H9 (cell line): ENCODE measurements around the gene MLKL. TPM values are rescaled to one million over a fixed set of nuclear protein-coding genes. Genes with fewer than 3 reads are reported as not detected.

Source experiments
- DNase-seq: peaks from one replicate; pipeline ENCODE4 v3.0.0-alpha.2; 2017
- H2AFZ ChIP-seq: one replicate; pipeline ENCODE4 v1.6.1; 2013; ENCODE audit warnings: mild to moderate bottlenecking, low read length, control low read depth, moderate library complexity
- H2AK5ac ChIP-seq: 2 replicates; pipeline ENCODE4 v1.6.1; 2013; ENCODE audit warnings: low read length, control low read depth, mixed read lengths; ENCODE audit not compliant: insufficient read length
- H2BK120ac ChIP-seq: one replicate; pipeline ENCODE4 v1.6.1; 2013; ENCODE audit warnings: low read depth, mild to moderate bottlenecking, low read length, control low read depth, inconsistent platforms; ENCODE audit not compliant: poor library complexity, severe bottlenecking
- H2BK12ac ChIP-seq: 2 replicates; pipeline ENCODE4 v1.6.1; 2013; ENCODE audit warnings: low read length, control low read depth, mixed read lengths, low read depth; ENCODE audit not compliant: insufficient read length
- H2BK15ac ChIP-seq: 2 replicates; pipeline ENCODE4 v1.6.1; 2013; ENCODE audit warnings: low read depth, low read length, control low read depth
- H2BK20ac ChIP-seq: one replicate; pipeline ENCODE4 v1.6.1; 2013; ENCODE audit warnings: low read depth, mild to moderate bottlenecking, low read length, control low read depth, inconsistent platforms; ENCODE audit not compliant: poor library complexity, severe bottlenecking
- H2BK5ac ChIP-seq: 2 replicates; pipeline ENCODE4 v1.6.1; 2013; ENCODE audit warnings: low read length, control low read depth, mixed read lengths; ENCODE audit not compliant: insufficient read length
- H3K14ac ChIP-seq: 2 replicates; pipeline ENCODE4 v1.6.1; 2013; ENCODE audit warnings: low read length, control low read depth; ENCODE audit not compliant: insufficient read depth
- H3K18ac ChIP-seq: 2 replicates; pipeline ENCODE4 v1.6.1; 2013; ENCODE audit warnings: low read depth, mild to moderate bottlenecking, mixed read lengths, low read length, control low read depth; ENCODE audit not compliant: insufficient read length
- H3K23ac ChIP-seq: 2 replicates; pipeline ENCODE4 v1.6.1; 2013; ENCODE audit warnings: low read length, control low read depth, mixed read lengths, low read depth; ENCODE audit not compliant: insufficient read length
- H3K23me2 ChIP-seq: 2 replicates; pipeline ENCODE4 v1.6.1; 2013; ENCODE audit warnings: low read depth, mild to moderate bottlenecking, mixed read lengths, low read length, control low read depth; ENCODE audit not compliant: insufficient read length, poor library complexity, severe bottlenecking
- H3K27ac ChIP-seq: 2 replicates; pipeline ENCODE4 v1.5.1; 2013; ENCODE audit warnings: low read length, control low read depth, mixed read lengths, low read depth; ENCODE audit not compliant: insufficient read length
- H3K27me3 ChIP-seq: 2 replicates; pipeline ENCODE4 v1.6.1; 2013; ENCODE audit warnings: low read length, control low read depth, inconsistent platforms; ENCODE audit not compliant: insufficient read depth
- H3K4ac ChIP-seq: 2 replicates; pipeline ENCODE4 v1.6.1; 2013; ENCODE audit warnings: low read depth, mild to moderate bottlenecking, control low read depth, inconsistent platforms, low read length, moderate library complexity
- H3K4me1 ChIP-seq: 2 replicates; pipeline ENCODE4 v1.6.1; 2013; ENCODE audit warnings: low read length, control low read depth, inconsistent platforms; ENCODE audit not compliant: insufficient read depth
- H3K4me2 ChIP-seq: 2 replicates; pipeline ENCODE4 v1.6.1; 2013; ENCODE audit warnings: low read length, control low read depth, mixed read lengths; ENCODE audit not compliant: insufficient read length, insufficient read depth
- H3K56ac ChIP-seq: 2 replicates; pipeline ENCODE4 v1.6.1; 2013; ENCODE audit warnings: low read depth, mild to moderate bottlenecking, mixed read lengths, low read length, control low read depth; ENCODE audit not compliant: insufficient read length
- H3K79me1 ChIP-seq: 2 replicates; pipeline ENCODE4 v1.6.1; 2013; ENCODE audit warnings: low read depth, mild to moderate bottlenecking, moderate library complexity, low read length, control low read depth, inconsistent platforms; ENCODE audit not compliant: insufficient read depth, poor library complexity, severe bottlenecking
- H3K79me2 ChIP-seq: 2 replicates; pipeline ENCODE4 v1.6.1; 2013; ENCODE audit warnings: low read length, control low read depth, inconsistent platforms; ENCODE audit not compliant: insufficient read depth
- H3K9ac ChIP-seq: 2 replicates; pipeline ENCODE4 v1.6.1; 2013; ENCODE audit warnings: low read length, control low read depth, mixed read lengths; ENCODE audit not compliant: insufficient read length; ENCODE audit errors: extremely low read depth
- H3K9me3 ChIP-seq: one replicate; pipeline ENCODE4 v1.6.1; 2013; ENCODE audit warnings: low read depth, low read length, inconsistent platforms; ENCODE audit not compliant: control insufficient read depth
- H3T11ph ChIP-seq: one replicate; pipeline ENCODE4 v1.6.1; 2013; ENCODE audit warnings: mild to moderate bottlenecking, low read length, control low read depth, inconsistent platforms
- H4K20me1 ChIP-seq: one replicate; pipeline ENCODE4 v1.6.1; 2013; ENCODE audit not compliant: control insufficient read depth, insufficient read length, insufficient read depth
- H4K5ac ChIP-seq: 2 replicates; pipeline ENCODE4 v1.6.1; 2013; ENCODE audit warnings: low read depth, mild to moderate bottlenecking, mixed read lengths, low read length, control low read depth; ENCODE audit not compliant: insufficient read length
- H4K8ac ChIP-seq: replicated peaks from 2 replicates; pipeline ENCODE4 v1.6.1; 2013; ENCODE audit warnings: low read length, control low read depth, mixed read lengths, low read depth; ENCODE audit not compliant: insufficient read length
- H4K91ac ChIP-seq: 2 replicates; pipeline ENCODE4 v1.6.1; 2013; ENCODE audit warnings: low read depth, mild to moderate bottlenecking, moderate library complexity, mixed read lengths, low read length, control low read depth; ENCODE audit not compliant: insufficient read length
- H3K27ac Mint-ChIP-seq, 3 experiments: 2 replicates in 2 of 3; 3 replicates in 1 of 3; pipeline ENCODE4 v1.8.0; 2020 to 2021; ENCODE audit warnings: mixed read lengths in 3 of 3, mild to moderate bottlenecking in 1 of 3, moderate library complexity in 1 of 3
- H3K27me3 Mint-ChIP-seq: 2 replicates; pipeline ENCODE4 v1.8.0; 2021; ENCODE audit warnings: low read depth, mild to moderate bottlenecking, moderate library complexity, mixed read lengths
- H3K36me3 Mint-ChIP-seq, 3 experiments: 2 replicates in 2 of 3; 3 replicates in 1 of 3; pipeline ENCODE4 v1.8.0; 2020 to 2021; ENCODE audit warnings: low read depth in 3 of 3, mixed read lengths in 3 of 3; ENCODE audit not compliant: insufficient read depth in 1 of 3
- H3K4me1 Mint-ChIP-seq, 2 experiments: 2 replicates each; pipeline ENCODE4 v1.8.0; 2020; ENCODE audit warnings: mixed read lengths in 2 of 2
- H3K4me3 Mint-ChIP-seq, 2 experiments: 2 replicates in 1 of 2; 3 replicates in 1 of 2; pipeline ENCODE4 v1.8.0; 2020 to 2021; ENCODE audit warnings: mild to moderate bottlenecking in 2 of 2, mixed read lengths in 2 of 2, moderate library complexity in 1 of 2
- H3K9me3 Mint-ChIP-seq, 2 experiments: 2 replicates in 1 of 2; 3 replicates in 1 of 2; pipeline ENCODE4 v1.8.0; 2020; ENCODE audit warnings: mild to moderate bottlenecking in 2 of 2, mixed read lengths in 2 of 2, moderate library complexity in 1 of 2
- CTCF ChIP-seq: fragments of 200-600 bp; sonication (generic); conservative IDR thresholded peaks from 3 replicates; pipeline ENCODE4 v1.8.0; 2021; ENCODE audit warnings: antibody characterized with exemption, mild to moderate bottlenecking
- WGBS: extraction: QIAGEN DNeasy Blood & Tissue Kit; methylation state at CpG from one replicate; pipeline ENCODE4 v1.1.7; 2013; ENCODE audit warnings: missing lambda C conversion rate, low lambda C conversion rate, mixed read lengths; ENCODE audit not compliant: insufficient read length; ENCODE audit errors: extremely low coverage; 5-methylcytosine and 5-hydroxymethylcytosine counted together
- total RNA-seq: library from RNA; stranded (reverse); gene quantifications from 2 replicates; pipeline ENCODE4 v1.2.1, GENCODE V29; 2021

Gene MLKL
- total RNA-seq, 1 experiment from 2014 or later = 0.37 TPM

- Histone ChIP-seq H3K79me1 (no peaks in the 10 kb centered on the region), H2BK15ac (no peak overlapping the region), H2BK20ac (no peak overlapping the region), H3K9me3 (no peaks in the 10 kb centered on the region), H3K56ac (no peak overlapping the region), H3K4me2 (no peak overlapping the region), H3K9ac (no peak overlapping the region), H3K14ac (no peak overlapping the region), H3K4me1 (no peaks in the 10 kb centered on the region), H3K23me2 (peaks cover 4% of the 10 kb centered on the region), H4K91ac (peak overlapping the region; percentile 44), H3K79me2 (no peaks in the 10 kb centered on the region), H3K27ac (no peak overlapping the region), H3K18ac (no peak overlapping the region), H3T11ph (no peak overlapping the region), H3K27me3 (no peaks in the 10 kb centered on the region), H2AFZ (no peak overlapping the region), H4K5ac (no peak overlapping the region), H2AK5ac (no peak overlapping the region), H3K23ac (no peak overlapping the region), H2BK5ac (no peak overlapping the region), H2BK120ac (no peak overlapping the region), H4K20me1 (no peaks in the 10 kb centered on the region), H3K4ac (no peak overlapping the region), H4K8ac (no peak overlapping the region), H2BK12ac (no peak overlapping the region)
- TF ChIP-seq CTCF = no peak
- H3K27ac Mint-ChIP-seq = no peak overlapping the region
- DNase-seq = no peak
- no peaks in the 10 kb centered on the region; a peak in 2 of 7 replicates for H3K36me3 Mint-ChIP-seq
- H3K4me1 Mint-ChIP-seq = peaks cover 26 to 35% of the 10 kb centered on the region in 2 experiments
- no peak overlapping the region for H3K4me3 Mint-ChIP-seq
- WGBS = no CpG with 5 or more reads among the region's 8 CpGs
- H3K9me3 Mint-ChIP-seq = peaks cover 0 to 1% of the 10 kb centered on the region in 2 experiments; a peak in 1 of 5 replicates
- no peaks in the 10 kb centered on the region; the same call in 1 of the 2 replicates for H3K27me3 Mint-ChIP-seq
These were observed 42.5 kb upstream of the MLKL start for GRCh38 chr16:74743045-74743667.
